RWPE2 (cell line): ENCODE data around the gene AKAP13.

Source experiments
- ATAC-seq: fragments of 200-7000 bp; cut with Tn5 transposase; 3 replicates; pipeline ENCODE4 v1.9.1; 2021; ENCODE audit warnings: low read depth
- DNase-seq: peaks from one replicate; pipeline ENCODE4 v3.0.0-alpha.2; 2020; ENCODE audit warnings: low spot score
- H3K27ac ChIP-seq: fragments of 450-650 bp; 2 replicates; pipeline ENCODE4 v1.5.1; 2017; ENCODE audit warnings: mild to moderate bottlenecking; ENCODE audit not compliant: poor library complexity, severe bottlenecking
- H3K27me3 ChIP-seq: fragments of 250-450 bp; sonication (Bioruptor Pico); 2 replicates; pipeline ENCODE4 v1.5.1; 2021; ENCODE audit warnings: mild to moderate bottlenecking, moderate library complexity; ENCODE audit not compliant: insufficient read depth, poor library complexity, severe bottlenecking
- H3K36me3 ChIP-seq: fragments of 250-450 bp; sonication (Bioruptor Pico); 2 replicates; pipeline ENCODE4 v1.5.1; 2020; ENCODE audit warnings: low read depth, mild to moderate bottlenecking, moderate library complexity
- H3K4me1 ChIP-seq: fragments of 250-450 bp; sonication (Bioruptor Pico); 2 replicates; pipeline ENCODE4 v1.5.1; 2021; ENCODE audit warnings: mild to moderate bottlenecking, moderate library complexity; ENCODE audit not compliant: insufficient read depth, poor library complexity, severe bottlenecking
- H3K4me3 ChIP-seq: fragments of 250-450 bp; sonication (Bioruptor Pico); 2 replicates; pipeline ENCODE4 v1.5.1; 2021; ENCODE audit warnings: mild to moderate bottlenecking, moderate library complexity; ENCODE audit not compliant: severe bottlenecking
- H3K9me3 ChIP-seq: fragments of 250-450 bp; sonication (Bioruptor Pico); 2 replicates; pipeline ENCODE4 v1.5.1; 2021; ENCODE audit warnings: mild to moderate bottlenecking, moderate library complexity; ENCODE audit not compliant: severe bottlenecking
- CTCF ChIP-seq: fragments of 450-650 bp; IDR thresholded peaks from one replicate; pipeline ENCODE4 v1.5.1; 2017; ENCODE audit warnings: mild to moderate bottlenecking, moderate library complexity; ENCODE audit not compliant: poor library complexity, severe bottlenecking

The AKAP13 gene

DNA sequence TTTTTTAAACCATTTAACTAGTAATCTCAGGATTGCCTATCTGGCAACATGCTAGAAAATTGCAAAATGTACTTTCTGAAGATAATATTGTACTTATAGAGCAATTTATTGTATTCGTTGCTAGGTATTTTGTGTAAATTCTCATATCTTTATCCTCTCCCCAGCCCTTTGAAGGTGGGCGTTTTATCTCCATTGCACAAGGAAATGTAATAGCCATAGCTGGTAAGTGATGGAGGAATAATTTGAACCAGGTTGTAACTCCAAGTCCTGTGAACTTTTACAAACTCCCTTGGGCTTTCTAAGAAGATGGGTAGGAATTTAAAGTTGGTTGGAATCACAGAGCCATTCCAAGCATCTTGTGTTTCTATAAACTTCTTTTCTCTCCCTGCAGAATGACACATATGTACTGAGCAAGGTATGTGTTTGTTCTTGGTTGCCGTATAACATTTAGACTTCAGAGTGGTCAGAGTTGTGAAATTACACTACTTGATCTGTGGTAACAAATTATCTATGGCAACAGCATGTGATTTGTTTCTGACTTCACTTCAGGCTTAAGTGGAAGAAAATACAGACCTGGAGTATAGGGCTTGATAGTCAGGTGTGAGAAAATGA lies 170.9 kb downstream of the AKAP13 start:
- Histone ChIP-seq H3K4me1 (no peaks in the 10 kb centered on the region), H3K27me3 (no peaks in the 10 kb centered on the region), H3K36me3 (peaks cover 27% of the 10 kb centered on the region), H3K4me3 (no peak overlapping the region), H3K9me3 (no peaks in the 10 kb centered on the region), H3K27ac (no peak overlapping the region)
- ATAC-seq (0 out of 3 replicates have a peak, but pooled peaks have one; percentile 36), DNase-seq (no peak)
- no peak for TF ChIP-seq CTCF

GRCh38 chr15:85554852-85555521 lies 174.6 kb downstream of the AKAP13 start:
- H3K9me3 ChIP-seq: no peaks in the 10 kb centered on the region
- DNase-seq (no peak), ATAC-seq (no peak)
- TF ChIP-seq CTCF: no peak
- H3K36me3 ChIP-seq: peaks cover 8% of the 10 kb centered on the region
- H3K27ac ChIP-seq: no peak overlapping the region
- no peaks in the 10 kb centered on the region for H3K27me3 ChIP-seq
- H3K4me1 ChIP-seq: no peaks in the 10 kb centered on the region
- H3K4me3 ChIP-seq: no peak overlapping the region

DNA sequence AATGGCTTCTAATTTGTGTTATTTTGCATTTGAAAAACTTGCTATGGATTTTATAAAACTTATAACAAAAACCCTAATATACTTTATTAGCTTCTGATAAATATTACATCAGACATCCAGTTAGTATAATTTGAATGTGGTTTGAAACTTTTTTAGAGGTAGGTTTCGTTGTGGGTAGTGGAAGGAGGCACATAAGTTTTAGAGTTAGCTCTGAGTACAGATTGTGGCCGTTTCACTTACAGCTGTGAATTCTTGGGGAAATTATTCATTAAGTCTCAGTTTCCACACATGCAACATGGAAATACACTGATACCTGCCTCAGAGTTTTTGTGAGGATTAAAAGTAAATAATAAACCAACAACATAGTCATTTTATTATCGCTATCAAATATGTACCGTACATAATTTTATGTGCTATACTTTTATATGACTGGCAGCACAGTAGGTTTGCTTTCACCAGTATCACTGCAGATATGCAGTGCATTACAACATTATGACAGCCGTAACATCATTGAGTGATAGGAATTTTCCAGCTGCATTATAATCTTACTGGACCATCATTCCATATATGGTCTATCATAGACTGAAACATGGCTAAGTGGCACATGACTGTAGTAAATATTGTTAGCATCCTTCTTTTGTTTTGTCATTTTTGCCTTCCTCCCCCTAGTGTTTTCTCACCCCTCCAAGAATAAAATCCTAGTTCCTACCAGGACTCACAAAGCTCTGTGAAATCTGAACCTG lies 175.6 kb downstream of the AKAP13 start:
- TF ChIP-seq CTCF: no peak
- peaks cover 15% of the 10 kb centered on the region; the same call in 1 of the 2 replicates for H3K36me3 ChIP-seq
- no peak overlapping the region for H3K27ac ChIP-seq
- ATAC-seq (no peak), DNase-seq (no peak)
- H3K9me3 ChIP-seq: no peaks in the 10 kb centered on the region
- H3K4me1 ChIP-seq: no peaks in the 10 kb centered on the region
- no peak overlapping the region for H3K4me3 ChIP-seq
- H3K27me3 ChIP-seq: no peaks in the 10 kb centered on the region

- no peaks in the 10 kb centered on the region for H3K9me3 ChIP-seq
- DNase-seq (no peak), ATAC-seq (no peak)
- H3K27ac ChIP-seq: no peak overlapping the region
- no peaks in the 10 kb centered on the region for H3K27me3 ChIP-seq
- H3K4me3 ChIP-seq: no peak overlapping the region
- H3K4me1 ChIP-seq: no peaks in the 10 kb centered on the region
- no peak for TF ChIP-seq CTCF
- peaks cover 19% of the 10 kb centered on the region for H3K36me3 ChIP-seq
Measured at GRCh38 chr15:85556618-85556895, 176.2 kb downstream of the AKAP13 start.
